Caki2 (cell line): ENCODE data around the gene SEL1L3. TPM values are rescaled to one million over a fixed set of nuclear protein-coding genes. Genes with fewer than 3 reads are reported as not detected.

Experiments used
- DNase-seq: peaks from one replicate; pipeline ENCODE4 v3.0.0-alpha.2; 2015; ENCODE audit warnings: low read depth
- in situ Hi-C: cut with HindIII; loops from 2 replicates; pipeline ENCODE4 v1.10.0; 2016; ENCODE audit warnings: low sequenced_read_pairs, low pct_unique_long_range_greater_than_20kb, mixed read lengths
- total RNA-seq: library from RNA; depleted of rRNA; stranded (reverse); fragments of >200 nt; shearing (Covaris generic); gene quantifications from 2 replicates; pipeline ENCODE4 v1.2.3, GENCODE V29; 2014; ENCODE audit warnings: low replicate concordance; rRNA removed

The SEL1L3 gene
- total RNA-seq, 1 experiment from 2014 or later, result 124 TPM

GRCh38 chr4:25743971-25744370 is 118.8 kb downstream of the SEL1L3 start:
- no peak for DNase-seq
- in situ Hi-C loops, result no loop called here

GRCh38 chr4:25729564-25729963 is 133.2 kb downstream of the SEL1L3 start:
- DNase-seq, result no peak
- in situ Hi-C loops, result no loop called here

- in situ Hi-C loops, result no loop called here
- DNase-seq, result peak; percentile 33
These were observed 133.9 kb downstream of the SEL1L3 start for GRCh38 chr4:25728886-25729285.

- in situ Hi-C loops, result no loop called here
These were observed 134.9 kb downstream of the SEL1L3 start for GRCh38 chr4:25727711-25728493.

GRCh38 chr4:25725870-25726269 is 136.9 kb downstream of the SEL1L3 start:
- in situ Hi-C loops, result no loop called here
- no peak for DNase-seq

More at GRCh38 chr4:25727711-25728493, 134.9 kb downstream of the SEL1L3 start:
- DNase-seq, result peak; percentile 47

GRCh38 chr4:25723409-25723808 is 139.4 kb downstream of the SEL1L3 start:
- in situ Hi-C loops, result no loop called here
- no peak for DNase-seq

DNA sequence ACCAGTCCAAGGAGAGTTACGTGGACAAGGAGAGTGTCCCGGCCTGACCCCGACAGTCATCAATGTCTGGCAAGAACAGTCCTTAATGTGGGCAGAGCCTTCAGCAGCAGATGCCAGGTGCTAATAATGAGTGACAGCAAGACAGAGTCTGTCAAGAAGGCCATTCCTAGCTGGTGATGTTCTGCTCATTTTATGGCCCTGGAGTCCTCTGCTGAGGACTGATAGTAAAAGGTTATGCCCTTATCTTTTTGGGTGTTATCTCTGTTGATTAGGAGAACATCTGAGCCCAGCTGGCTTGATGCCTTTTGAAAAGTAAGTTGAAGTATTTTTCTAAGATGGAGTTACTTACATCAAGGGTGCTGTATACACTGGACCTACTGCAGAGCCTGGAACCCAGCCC is 139.8 kb downstream of the SEL1L3 start:
- no peak for DNase-seq
- in situ Hi-C loops, result no loop called here

DNA sequence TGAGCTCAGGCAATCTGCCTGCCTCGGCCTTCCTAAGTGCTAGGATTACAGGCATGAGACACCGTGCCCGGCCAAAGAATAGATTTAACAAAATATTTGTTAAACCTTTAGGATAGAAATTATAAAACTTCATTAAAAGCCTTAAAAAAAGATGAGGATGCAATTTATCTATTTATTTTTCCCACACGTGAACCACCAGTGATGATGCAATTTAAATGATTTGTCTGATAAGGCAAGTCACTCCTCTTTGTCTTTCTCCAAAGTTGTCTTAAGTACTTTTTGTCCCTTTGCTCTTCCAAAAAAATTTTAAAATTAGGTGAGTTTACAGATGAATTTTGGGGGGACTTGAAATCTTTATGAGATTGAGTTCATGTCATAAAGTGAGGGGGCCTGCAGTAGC is 149.0 kb downstream of the SEL1L3 start:
- in situ Hi-C loops, result no loop called here
- no peak for DNase-seq

GRCh38 chr4:25712611-25713010 is 150.2 kb downstream of the SEL1L3 start:
- DNase-seq, result no peak
- in situ Hi-C loops, result no loop called here

GRCh38 chr4:25710637-25711036 is 152.2 kb downstream of the SEL1L3 start:
- DNase-seq, result no peak
- in situ Hi-C loops, result no loop called here

DNA sequence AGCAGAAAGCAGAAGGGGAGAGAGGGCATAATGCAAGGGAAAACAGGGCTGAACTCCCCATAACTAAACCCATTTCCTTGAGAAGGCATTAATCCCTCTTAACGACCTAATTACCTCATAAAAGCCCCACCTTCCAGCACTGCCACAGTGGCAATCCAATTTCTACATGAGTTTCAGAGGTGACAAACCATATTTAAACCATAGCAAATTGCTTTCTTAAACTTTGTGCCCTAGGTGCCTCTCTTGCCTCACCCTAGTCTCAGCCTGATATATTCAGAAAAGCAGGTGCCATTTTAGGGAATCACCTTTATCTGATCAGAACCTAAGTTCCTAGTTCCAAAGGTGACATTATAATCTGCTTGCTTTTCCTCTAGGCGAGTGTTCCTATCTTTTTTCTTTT is 158.3 kb downstream of the SEL1L3 start:
- no peak for DNase-seq
- in situ Hi-C loops, result no loop called here

- DNase-seq, result peak; percentile 43
- in situ Hi-C loops, result no loop called here
These were observed 158.9 kb downstream of the SEL1L3 start for GRCh38 chr4:25703731-25704388.

GRCh38 chr4:25702848-25703247 is 159.9 kb downstream of the SEL1L3 start:
- no peak for DNase-seq
- in situ Hi-C loops, result no loop called here

GRCh38 chr4:25700661-25701060 is 162.1 kb downstream of the SEL1L3 start:
- DNase-seq, result no peak
- in situ Hi-C loops, result no loop called here

- in situ Hi-C loops, result no loop called here
- no peak for DNase-seq
These were observed 165.3 kb downstream of the SEL1L3 start for GRCh38 chr4:25697516-25697915.

Other genes starting within 250 kb of the SEL1L3 start
- gene SLC34A2, start 207.1 kb downstream of the SEL1L3 start, total RNA-seq, result not detected in 2 replicates
- gene SMIM20, start 51.2 kb upstream of the SEL1L3 start, total RNA-seq, result 53.9 and 96.5 TPM in 2 replicates